Measurements from ENCODE around the gene DVL3.

DNA sequence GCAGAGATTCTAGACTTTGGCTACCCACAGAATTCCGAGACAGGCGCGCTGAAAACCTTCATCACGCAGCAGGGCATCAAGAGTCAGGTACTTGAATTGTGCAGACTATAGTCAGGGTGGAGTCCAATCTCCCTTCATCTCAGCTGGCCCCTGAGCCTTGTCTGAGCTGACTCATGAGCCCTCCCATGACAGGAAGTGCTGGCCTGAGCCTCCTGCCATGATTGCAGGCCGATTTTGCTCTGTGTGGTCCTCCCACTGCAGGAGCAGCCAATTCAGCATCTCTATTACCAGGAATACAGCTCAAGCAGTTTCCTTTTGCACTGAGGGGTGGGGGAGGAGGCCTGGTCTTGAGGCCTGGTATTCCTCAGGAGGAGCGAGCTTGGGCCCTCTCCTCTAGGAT lies 25.0 kb downstream of the DVL3 start:
- no peak for TF ChIP-seq POLR2A (IDR thresholded peaks at IDR 0.05)
- TF ChIP-seq CTCF (IDR thresholded peaks at IDR 0.05) = no peak
- no peak for TF ChIP-seq EP300 (IDR thresholded peaks at IDR 0.05)

Measured in gastroesophageal sphincter (tissue), 3 donors.